C4-2B (cell line): ENCODE results near the gene MTUS2.

Experiments used
- CTCF ChIP-seq: fragments of 450-650 bp; conservative IDR thresholded peaks from 2 replicates; pipeline ENCODE4 v1.5.1; 2017; ENCODE audit warnings: mild to moderate bottlenecking
- ZFX ChIP-seq: fragments of 450-650 bp; IDR thresholded peaks from 2 replicates; pipeline ENCODE4 v1.6.1; 2017

DNA sequence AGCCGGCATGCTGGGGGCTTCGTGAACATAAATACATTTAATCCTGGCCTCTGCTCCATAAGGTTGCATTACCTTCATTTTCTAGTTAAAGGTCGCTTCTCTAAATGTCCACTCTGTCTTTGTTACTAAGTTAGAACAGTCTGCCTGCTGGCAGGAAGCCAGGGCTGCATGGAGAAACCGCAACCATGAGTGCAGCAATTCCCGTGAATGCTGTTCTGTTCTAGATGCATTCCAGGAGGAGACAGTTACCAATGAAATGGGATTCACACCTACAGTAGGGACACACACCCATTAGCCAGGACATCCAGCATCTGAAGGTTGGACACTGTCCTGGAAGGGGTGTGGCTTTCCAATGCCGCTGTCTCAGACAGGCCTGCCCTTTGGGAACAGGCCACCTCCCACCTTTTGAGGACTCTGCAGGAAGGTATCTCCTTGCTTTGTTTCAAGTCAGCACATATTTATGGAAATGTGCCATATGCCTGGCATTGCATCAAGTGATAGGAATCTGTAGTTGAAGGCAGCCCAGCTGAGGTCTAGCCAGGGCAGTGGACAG lies 645.7 kb downstream of the MTUS2 start:
- TF ChIP-seq CTCF (no peak), ZFX (no peak)
